Endodermal cell (in vitro differentiated cells): ENCODE measurements around the gene SLC6A20. TPM values are rescaled to one million over a fixed set of nuclear protein-coding genes. Genes with fewer than 3 reads are reported as not detected.

Experiments
- DNase-seq: peaks from one replicate; pipeline ENCODE4 v3.0.0-alpha.2; 2017
- H3K27ac ChIP-seq: 2 replicates; pipeline ENCODE4 v1.5.1; 2013; ENCODE audit warnings: mild to moderate bottlenecking, low read depth, low read length, moderate library complexity
- H3K27me3 ChIP-seq: 2 replicates; pipeline ENCODE4 v1.6.1; 2013; ENCODE audit warnings: mild to moderate bottlenecking, low read length, moderate library complexity; ENCODE audit not compliant: insufficient read depth, control insufficient read depth, poor library complexity, severe bottlenecking
- H3K36me3 ChIP-seq: 2 replicates; pipeline ENCODE4 v1.7.0; 2013; ENCODE audit warnings: mild to moderate bottlenecking, low read length, moderate library complexity; ENCODE audit not compliant: control insufficient read depth, insufficient read depth
- H3K4me1 ChIP-seq: one replicate; pipeline ENCODE4 v1.7.0; 2013; ENCODE audit warnings: low read length; ENCODE audit not compliant: control insufficient read depth, insufficient read depth
- H3K4me3 ChIP-seq: 2 replicates; pipeline ENCODE4 v1.5.1; 2013; ENCODE audit warnings: mild to moderate bottlenecking, low read length, moderate library complexity
- H3K9ac ChIP-seq: 2 replicates; pipeline ENCODE4 v1.6.1; 2013; ENCODE audit warnings: mild to moderate bottlenecking, low read length, moderate library complexity; ENCODE audit not compliant: poor library complexity, severe bottlenecking; ENCODE audit errors: extremely low read depth
- H3K9me3 ChIP-seq: 2 replicates; pipeline ENCODE4 v1.6.1; 2013; ENCODE audit warnings: mild to moderate bottlenecking, low read length, moderate library complexity; ENCODE audit not compliant: control insufficient read depth
- H3K27ac Mint-ChIP-seq: 2 replicates; pipeline ENCODE4 v1.8.0; 2020; ENCODE audit warnings: mixed read lengths
- H3K27me3 Mint-ChIP-seq: 2 replicates; pipeline ENCODE4 v1.8.0; 2021; ENCODE audit warnings: mild to moderate bottlenecking, mixed read lengths; ENCODE audit not compliant: insufficient read depth
- H3K36me3 Mint-ChIP-seq: 2 replicates; pipeline ENCODE4 v1.8.0; 2020; ENCODE audit warnings: low read depth, mixed read lengths
- H3K4me1 Mint-ChIP-seq: 2 replicates; pipeline ENCODE4 v1.8.0; 2020; ENCODE audit warnings: mixed read lengths
- H3K4me3 Mint-ChIP-seq: 2 replicates; pipeline ENCODE4 v1.8.0; 2020; ENCODE audit warnings: mild to moderate bottlenecking, moderate library complexity, mixed read lengths
- H3K9me3 Mint-ChIP-seq: 2 replicates; pipeline ENCODE4 v1.8.0; 2020; ENCODE audit warnings: mild to moderate bottlenecking, mixed read lengths
- WGBS, 2 experiments: methylation state at CpG; one replicate each; pipeline versions ENCODE4 v1.1.5 to v1.1.7; 2013; ENCODE audit warnings: missing lambda C conversion rate in 2 of 2, mixed read lengths in 1 of 2; ENCODE audit not compliant: insufficient coverage in 1 of 2, insufficient read length in 1 of 2; 5-methylcytosine and 5-hydroxymethylcytosine counted together
- total RNA-seq, 2 donors: library from RNA; stranded (reverse); fragmentation: NEBNext Ultra II Directional in 1 of 2; extraction: Animal tissue kit (Norgen Biotek cat#: 25700) in 1 of 2; gene quantifications; 2 replicates in 1 of 2; 3 replicates in 1 of 2; pipeline ENCODE4 v1.2.1, GENCODE V29; 2021
- TF ChIP-seq, protein P1 (sequence below): fragments of 200-600 bp; sonication (generic); conservative IDR thresholded peaks from 2 replicates; pipeline ENCODE4 v1.5.0; 2021; ENCODE audit warnings: antibody characterized with exemption, mild to moderate bottlenecking

Gene SLC6A20
- total RNA-seq, 2 donors from 2014 or later = 0.29 to 1.5 TPM

DNA sequence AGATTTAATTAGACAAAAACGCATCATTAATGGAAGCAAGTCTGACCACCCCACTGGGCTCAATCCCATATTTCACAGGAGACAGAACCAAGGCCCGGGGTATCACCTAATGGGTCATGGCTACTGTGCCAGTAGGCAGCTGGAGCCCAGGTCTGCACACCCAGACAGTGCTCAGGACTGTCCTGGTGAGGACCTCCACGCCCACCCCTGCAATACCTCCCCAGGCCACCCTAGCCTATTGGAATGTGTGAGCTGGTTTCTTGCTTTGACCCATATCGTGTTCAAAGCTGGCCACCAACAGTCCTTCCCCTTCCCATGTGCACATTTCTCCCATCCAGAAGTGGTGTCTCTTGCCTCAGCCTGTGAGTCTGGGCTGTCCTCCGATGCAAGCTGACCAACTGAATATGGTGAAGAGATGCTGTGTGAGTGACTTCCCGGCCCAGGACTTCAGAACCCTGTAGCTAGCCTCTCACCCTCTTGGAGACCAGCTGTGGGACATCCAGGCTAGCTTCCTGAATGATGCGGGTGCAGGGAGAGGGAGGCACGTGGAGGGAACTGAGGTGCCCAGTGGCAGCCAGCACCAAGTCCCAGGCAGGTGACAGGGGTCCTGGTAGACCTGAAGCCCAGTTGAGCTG lies 19.1 kb downstream of the SLC6A20 start:
- Mint-ChIP-seq H3K4me3 (no peak overlapping the region), H3K27me3 (peaks cover 15% of the 10 kb centered on the region), H3K27ac (no peak overlapping the region), H3K36me3 (no peaks in the 10 kb centered on the region), H3K9me3 (no peaks in the 10 kb centered on the region), H3K4me1 (peaks cover 21% of the 10 kb centered on the region)
- no peaks in the 10 kb centered on the region for H3K27me3 ChIP-seq
- no peak overlapping the region for H3K27ac ChIP-seq
- WGBS, 2 experiments = 89 to 92% methylated on average over 6 to 8 of the region's 8 CpGs
- no peaks in the 10 kb centered on the region for H3K36me3 ChIP-seq
- H3K4me3 ChIP-seq = no peak overlapping the region
- no peaks in the 10 kb centered on the region for H3K4me1 ChIP-seq
- TF ChIP-seq, protein P1, sequence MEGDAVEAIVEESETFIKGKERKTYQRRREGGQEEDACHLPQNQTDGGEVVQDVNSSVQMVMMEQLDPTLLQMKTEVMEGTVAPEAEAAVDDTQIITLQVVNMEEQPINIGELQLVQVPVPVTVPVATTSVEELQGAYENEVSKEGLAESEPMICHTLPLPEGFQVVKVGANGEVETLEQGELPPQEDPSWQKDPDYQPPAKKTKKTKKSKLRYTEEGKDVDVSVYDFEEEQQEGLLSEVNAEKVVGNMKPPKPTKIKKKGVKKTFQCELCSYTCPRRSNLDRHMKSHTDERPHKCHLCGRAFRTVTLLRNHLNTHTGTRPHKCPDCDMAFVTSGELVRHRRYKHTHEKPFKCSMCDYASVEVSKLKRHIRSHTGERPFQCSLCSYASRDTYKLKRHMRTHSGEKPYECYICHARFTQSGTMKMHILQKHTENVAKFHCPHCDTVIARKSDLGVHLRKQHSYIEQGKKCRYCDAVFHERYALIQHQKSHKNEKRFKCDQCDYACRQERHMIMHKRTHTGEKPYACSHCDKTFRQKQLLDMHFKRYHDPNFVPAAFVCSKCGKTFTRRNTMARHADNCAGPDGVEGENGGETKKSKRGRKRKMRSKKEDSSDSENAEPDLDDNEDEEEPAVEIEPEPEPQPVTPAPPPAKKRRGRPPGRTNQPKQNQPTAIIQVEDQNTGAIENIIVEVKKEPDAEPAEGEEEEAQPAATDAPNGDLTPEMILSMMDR = no peak
- no peak overlapping the region for H3K9ac ChIP-seq
- peak; percentile 39 for DNase-seq
- H3K9me3 ChIP-seq = no peaks in the 10 kb centered on the region

DNA sequence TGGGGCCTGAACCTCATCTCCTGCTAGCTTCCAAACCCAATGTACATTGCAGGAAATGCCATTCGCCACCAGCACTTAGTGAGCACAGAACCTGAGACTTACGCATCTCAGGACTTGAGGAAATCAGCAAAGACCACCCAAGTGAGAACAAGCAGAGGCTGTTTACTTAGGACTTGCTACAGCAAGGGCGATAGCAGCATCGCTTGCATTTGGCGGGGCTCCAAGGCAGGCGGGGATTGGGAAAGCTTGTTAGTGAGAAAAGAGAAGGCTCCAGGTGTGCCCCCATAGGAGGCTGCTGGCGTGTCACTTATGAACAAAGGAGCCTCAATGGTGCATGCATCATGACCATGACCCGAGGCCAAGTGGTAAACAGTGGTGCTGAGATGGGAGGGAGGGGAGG lies 19.7 kb downstream of the SLC6A20 start:
- Mint-ChIP-seq H3K27ac (no peak overlapping the region), H3K27me3 (peaks cover 20% of the 10 kb centered on the region), H3K4me1 (peaks cover 21% of the 10 kb centered on the region), H3K36me3 (no peaks in the 10 kb centered on the region), H3K9me3 (no peaks in the 10 kb centered on the region), H3K4me3 (no peak overlapping the region)
- Histone ChIP-seq H3K4me3 (no peak overlapping the region), H3K9ac (no peak overlapping the region), H3K4me1 (no peaks in the 10 kb centered on the region), H3K27me3 (no peaks in the 10 kb centered on the region), H3K27ac (no peak overlapping the region), H3K9me3 (no peaks in the 10 kb centered on the region), H3K36me3 (no peaks in the 10 kb centered on the region)
- WGBS, 2 experiments = 90 to 99% methylated on average over 7 to 8 of the region's 8 CpGs
- TF ChIP-seq, protein P1 = no peak
- peak; percentile 37 for DNase-seq

DNA sequence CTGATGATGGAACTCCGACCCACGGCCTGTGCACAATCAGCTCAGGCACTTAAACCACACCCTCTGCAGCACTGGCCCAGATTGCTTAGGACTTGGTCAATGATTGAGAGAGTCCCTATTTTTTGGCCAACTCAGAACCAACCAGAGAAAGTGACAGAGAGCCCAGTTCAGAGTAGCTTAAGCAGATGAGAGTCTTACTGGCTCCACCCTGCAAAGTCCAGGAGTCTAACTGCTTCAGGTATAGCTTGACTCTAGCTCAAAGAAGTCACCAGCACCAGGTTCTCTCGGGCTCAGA lies 20.1 kb downstream of the SLC6A20 start:
- Histone ChIP-seq H3K27ac (no peak overlapping the region), H3K4me1 (no peaks in the 10 kb centered on the region), H3K9me3 (no peaks in the 10 kb centered on the region), H3K27me3 (no peaks in the 10 kb centered on the region), H3K36me3 (no peaks in the 10 kb centered on the region), H3K4me3 (no peak overlapping the region), H3K9ac (no peak overlapping the region)
- Mint-ChIP-seq H3K36me3 (no peaks in the 10 kb centered on the region), H3K4me3 (no peak overlapping the region), H3K9me3 (no peaks in the 10 kb centered on the region), H3K4me1 (peaks cover 21% of the 10 kb centered on the region), H3K27ac (no peak overlapping the region), H3K27me3 (peaks cover 21% of the 10 kb centered on the region)
- WGBS, 2 experiments = 91 to 100% methylated on average over 1 to 3 of the region's 3 CpGs
- DNase-seq = peak; percentile 24
- TF ChIP-seq, protein P1 = no peak
